ENCODE data around the gene OPRL1.
"Not testable (repeated sequence)": the region's sequence is repeated elsewhere in the genome, so short reads cannot be mapped to it uniquely, and the experiment has no call there.

Gene OPRL1

DNA sequence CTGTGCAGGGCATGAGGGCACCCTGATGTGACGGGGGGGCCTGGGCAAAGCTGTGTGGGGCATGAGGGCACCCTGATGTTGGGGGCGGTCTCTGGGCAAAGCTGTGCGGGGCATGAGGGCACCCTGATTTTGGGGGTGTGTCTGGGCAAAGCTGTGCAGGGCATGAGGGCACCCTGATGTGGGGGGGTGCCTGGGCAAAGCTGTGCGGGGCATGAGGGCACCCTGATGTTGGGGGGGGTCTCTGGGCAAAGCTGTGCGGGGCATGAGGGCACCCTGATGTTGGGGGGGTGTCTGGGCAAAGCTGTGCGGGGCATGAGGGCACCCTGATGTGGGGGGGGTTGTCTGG, 37.5 kb downstream of the OPRL1 start:
- not testable (repeated sequence) for DNase-seq (ENCODE audit: low read depth)

DNA sequence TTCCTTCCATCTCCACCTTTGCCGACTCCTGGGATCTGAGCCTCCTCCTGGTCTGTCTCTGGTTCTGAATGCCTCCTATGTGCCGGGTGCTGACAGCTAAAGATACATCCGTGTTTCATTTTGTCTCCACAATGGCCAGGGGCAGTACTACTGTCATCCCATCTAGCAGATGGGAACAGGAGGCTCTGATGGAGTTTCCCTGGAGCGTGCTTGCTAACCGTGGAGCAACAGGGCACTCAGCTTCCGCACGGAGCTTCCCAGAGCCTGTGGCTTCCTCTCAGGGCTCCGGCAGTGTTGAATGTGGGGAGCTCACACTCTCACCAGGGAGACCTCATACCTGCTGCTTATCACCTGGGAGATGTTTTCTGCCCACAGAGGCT, 39.4 kb downstream of the OPRL1 start:
- no peak for DNase-seq (ENCODE audit: low read depth)

DNA sequence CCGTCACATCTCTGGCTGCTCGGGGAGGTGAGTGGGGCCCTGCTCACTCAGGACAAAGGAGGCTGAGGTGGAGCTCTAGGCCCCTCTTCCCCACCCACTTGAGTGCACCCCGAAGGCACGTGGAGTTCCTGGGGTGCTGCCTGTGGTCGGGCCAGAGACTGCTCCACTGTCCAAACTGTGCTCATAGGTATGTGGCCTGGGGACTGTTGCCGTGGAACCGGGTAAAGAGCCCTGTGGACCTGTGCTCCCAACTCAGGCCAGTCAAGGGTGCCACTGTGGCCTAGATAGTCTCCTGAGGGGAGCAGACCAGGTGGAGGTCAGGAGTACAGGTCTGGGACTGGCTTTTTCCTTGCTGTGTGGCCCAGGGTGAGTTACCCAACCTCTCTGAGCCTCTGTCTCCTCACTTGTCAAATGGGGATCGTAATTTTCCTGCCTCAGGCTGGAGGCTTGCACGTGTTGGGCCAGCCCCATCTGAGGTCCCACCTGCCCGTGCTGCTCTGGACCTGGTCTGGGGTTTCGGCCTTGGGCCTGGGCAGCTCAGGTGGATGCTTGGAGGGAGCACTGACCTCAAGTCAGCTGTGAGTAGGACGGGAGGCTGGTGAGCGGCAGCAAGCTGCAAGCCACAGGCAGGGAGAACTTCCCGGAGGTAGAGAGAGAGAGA, 39.9 kb downstream of the OPRL1 start:
- no peak for DNase-seq (ENCODE audit: low read depth)

DNA sequence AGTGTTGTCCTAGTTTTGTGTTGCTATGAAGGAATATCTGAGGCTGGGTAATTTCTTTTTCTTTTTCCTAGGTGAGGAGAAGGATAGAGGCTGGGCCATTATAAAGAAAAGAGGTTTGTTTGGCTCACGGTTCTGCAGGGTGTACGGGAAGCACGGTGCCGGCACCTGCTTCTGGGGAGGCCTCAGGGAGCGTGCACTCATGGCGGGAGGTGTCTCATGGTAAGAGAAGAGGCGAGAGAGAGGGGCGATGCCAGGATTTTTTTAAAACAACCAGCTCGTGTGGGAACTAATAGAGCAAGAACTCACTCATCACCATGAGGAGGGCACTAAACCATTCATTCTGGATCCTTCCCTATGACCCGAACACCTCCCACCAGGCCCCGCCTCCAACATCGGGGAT, 41.7 kb downstream of the OPRL1 start:
- no peak for DNase-seq (ENCODE audit: low read depth)

DNA sequence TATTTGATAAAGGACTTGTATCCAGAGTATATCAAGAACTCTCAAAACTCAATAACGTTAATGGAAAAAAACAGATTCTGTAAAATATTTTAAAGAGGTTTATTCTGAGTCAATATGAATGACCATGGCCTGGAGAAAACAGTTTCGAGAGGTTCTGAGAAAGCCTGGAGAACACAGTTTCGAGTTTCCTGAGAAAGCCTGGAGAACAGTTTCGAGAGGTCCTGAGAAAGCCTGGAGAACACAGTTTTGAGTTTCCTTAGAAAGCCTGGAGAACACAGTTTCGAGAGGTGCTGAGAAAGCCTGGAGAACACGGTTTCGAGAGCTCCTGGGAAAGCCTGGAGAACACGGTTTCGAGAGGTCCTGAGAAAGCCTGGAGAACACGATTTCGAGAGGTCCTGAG, 43.0 kb downstream of the OPRL1 start:
- not testable (repeated sequence) for DNase-seq (ENCODE audit: low read depth)

DNA sequence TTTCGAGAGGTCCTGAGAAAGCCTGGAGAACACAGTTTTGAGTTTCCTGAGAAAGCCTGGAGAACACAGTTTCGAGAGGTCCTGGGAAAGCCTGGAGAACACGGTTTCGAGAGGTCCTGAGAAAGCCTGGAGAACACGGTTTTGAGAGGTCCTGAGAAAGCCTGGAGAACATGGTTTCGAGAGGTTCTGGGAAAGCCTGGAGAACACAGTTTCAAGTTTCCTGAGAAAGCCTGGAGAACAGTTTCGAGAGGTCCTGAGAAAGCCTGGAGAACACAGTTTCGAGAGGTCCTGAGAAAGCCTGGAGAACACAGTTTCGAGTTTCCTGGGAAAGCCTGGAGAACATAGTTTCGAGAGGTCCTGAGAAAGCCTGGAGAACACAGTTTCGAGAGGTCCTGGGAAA, 43.6 kb downstream of the OPRL1 start:
- DNase-seq (ENCODE audit: low read depth), result not testable (repeated sequence)

DNA sequence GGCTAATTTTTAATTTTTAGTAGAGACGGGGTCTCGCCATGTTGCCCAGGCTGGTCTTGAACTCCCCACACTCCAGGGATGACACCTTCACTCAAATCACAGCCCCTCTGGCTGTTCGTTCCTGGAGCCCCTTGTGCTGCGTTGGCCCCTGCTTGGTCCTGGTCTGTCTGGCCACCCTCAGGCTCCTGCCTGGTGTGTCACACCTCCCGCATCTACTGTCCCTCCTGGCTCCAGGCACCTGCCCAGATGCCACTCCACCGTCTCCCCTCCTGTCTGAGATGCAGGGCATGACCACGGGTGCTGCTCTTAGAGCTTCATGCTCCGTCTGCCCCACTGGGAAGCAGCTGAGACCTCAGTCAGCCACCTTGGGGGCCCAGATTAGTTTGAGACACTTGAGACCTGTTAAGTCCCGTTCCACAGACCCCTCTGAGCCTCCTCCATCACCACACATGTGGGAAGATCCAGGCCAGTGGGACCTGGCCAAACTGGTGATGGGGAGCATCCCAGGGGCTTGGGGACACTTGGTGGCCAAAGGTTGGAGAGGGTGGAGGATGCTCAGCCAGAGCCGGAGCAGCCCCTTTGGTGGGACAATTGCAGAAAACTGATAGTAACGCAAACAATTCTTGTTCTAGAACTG, 49.4 kb downstream of the OPRL1 start:
- no peak for DNase-seq (ENCODE audit: low read depth)

DNA sequence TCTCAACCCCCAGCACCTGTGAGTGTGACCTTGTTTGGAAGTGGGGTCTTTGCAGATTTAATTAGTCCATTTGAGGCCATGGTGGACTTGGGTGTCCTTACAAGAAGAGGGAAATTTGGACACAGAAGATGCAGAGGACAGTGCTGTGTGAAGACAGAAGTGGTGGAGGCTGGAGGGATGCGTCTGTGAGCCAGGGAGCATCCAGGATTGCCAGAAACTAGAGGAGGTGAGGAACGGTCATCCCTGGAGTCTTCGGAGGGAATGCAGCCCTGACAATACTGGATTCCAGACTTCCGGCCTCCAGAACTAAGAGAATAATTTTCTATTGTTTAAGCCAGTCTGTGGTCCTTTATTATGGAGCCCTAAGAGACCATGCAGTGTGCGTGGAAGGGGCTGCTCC, 50.4 kb downstream of the OPRL1 start:
- no peak for DNase-seq (ENCODE audit: low read depth)

DNA sequence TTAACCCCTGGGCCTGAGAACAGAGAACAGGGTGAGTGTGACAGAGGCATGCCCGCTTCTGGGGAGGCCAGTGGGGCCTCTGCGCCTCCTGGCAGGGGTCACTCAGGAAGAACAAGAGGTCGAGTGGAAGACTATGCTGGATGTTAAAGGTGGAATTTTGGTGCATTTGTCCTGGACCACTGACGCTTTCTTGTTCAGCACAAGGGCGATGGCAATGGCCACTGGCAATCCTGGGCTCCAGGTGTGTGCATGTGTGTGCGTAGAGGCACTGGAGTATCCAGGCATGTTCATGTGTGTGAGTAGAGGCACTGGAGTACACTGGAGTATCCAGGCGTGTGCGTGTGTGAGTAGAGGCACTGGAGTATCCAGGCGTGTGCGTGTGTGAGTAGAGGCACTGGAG, 51.0 kb downstream of the OPRL1 start:
- no peak for DNase-seq (ENCODE audit: low read depth)

DNA sequence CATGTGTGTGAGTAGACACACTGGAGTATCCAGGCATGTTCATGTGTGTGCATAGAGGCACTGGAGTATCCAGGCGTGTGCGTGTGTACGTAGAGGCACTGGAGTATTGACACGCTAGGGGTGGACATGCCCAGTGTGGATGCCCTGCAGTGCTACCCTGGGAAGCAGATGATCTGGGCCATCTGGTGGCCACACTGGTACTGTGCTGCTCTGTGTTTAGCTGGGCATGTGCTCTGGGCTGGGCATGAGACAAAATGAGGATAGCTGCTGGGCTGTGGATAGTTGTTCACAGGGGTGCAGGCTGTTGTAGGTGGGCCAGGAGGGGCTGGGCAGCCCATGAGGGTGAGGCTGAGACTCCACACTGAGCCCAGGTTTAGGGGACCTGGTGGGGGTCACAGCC, 51.5 kb downstream of the OPRL1 start:
- no peak for DNase-seq (ENCODE audit: low read depth)

DNA sequence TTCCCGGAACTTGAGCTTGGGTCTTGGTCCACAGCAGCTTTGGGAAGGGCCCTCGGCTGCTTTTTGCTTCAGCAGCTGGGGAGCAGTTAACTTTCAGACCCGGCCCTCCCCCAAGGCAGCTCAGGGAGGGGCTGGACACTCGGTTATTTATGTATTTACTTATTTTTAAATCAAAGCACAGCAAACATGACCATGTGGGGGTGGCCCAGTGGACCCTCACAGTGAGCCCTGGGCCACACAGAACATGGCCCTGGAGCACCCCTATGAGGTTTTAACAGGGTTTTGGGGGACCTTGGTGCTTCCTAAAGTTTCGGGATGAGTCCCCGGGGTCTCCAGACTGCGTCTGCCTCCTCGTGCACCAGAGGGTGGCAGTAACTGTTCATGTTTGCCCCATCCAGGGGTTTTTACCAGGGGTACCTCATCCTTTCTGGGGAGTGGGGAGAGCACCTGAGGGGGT, 54.1 kb downstream of the OPRL1 start:
- DNase-seq (ENCODE audit: low read depth), result no peak

DNA sequence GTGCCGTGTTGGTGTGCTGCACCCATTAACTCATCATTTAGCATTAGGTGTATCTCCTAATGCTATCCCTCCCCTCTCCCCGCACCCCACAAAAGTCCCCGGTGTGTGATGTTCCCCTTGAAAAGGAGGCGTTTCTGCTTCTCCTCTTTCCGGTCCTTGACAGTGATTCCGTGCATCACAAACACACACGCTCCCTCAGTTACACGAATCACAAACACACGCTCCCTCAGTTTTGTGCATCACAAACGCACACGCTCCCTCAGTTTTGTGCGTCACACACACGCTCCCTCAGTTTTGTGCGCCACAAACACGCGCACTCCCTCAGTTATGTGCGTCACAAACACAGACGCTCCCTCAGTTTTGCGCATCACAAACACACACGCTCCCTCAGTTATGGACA, 54.9 kb downstream of the OPRL1 start:
- not testable (repeated sequence) for DNase-seq (ENCODE audit: low read depth)

DNA sequence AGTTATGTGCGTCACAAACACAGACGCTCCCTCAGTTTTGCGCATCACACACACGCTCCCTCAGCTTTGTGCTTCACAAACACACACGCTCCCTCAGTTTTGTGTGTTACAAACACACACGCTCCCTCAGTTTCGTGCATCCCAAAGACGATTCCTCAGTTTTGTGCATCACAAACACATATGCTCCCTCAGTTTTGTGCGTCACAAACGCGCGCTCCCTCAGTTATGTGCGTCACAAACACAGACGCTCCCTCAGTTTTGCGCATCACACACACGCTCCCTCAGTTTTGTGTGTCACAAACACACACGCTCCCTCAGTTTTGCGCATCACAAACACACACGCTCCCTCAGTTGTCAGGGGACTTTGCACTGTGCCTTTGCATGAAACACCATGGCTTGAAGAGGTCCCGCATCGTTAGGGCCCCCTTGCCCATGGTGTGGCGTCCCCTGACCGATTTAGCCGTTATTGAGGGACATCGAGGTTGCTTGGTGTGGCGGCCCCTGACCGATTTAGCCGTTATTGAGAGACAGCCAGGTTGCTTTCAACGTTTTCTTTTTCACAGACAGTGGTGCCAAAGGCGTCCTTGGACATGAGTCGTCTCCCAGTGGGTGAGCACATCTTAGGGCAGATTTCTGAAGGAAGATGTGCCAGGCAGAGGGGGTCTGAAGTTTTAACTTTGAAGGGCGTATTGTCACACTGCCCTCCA, 56.3 kb downstream of the OPRL1 start:
- no peak for DNase-seq (ENCODE audit: low read depth)

DNA sequence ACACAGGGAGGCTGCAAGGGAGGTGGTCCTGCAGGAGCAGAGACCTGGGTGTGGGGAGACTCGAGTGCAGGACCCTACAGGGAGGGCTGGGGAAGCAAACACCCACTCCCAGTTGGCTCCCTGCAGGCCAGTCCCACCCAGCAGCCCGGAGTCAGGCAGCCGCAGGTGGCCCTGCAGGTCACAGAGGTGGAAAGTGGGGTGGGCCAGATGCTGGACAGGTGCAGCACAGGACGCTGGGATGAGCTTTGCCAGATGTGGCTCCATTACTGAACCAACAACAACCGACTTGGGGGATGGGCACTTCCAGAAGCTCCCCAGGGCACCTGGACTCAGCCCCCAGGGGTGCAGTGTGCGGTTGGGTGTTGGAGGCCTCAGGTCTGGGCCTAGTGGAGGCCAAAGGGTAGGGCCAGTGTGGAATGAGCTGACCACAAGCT, 57.7 kb downstream of the OPRL1 start:
- no peak for DNase-seq (ENCODE audit: low read depth)

DNA sequence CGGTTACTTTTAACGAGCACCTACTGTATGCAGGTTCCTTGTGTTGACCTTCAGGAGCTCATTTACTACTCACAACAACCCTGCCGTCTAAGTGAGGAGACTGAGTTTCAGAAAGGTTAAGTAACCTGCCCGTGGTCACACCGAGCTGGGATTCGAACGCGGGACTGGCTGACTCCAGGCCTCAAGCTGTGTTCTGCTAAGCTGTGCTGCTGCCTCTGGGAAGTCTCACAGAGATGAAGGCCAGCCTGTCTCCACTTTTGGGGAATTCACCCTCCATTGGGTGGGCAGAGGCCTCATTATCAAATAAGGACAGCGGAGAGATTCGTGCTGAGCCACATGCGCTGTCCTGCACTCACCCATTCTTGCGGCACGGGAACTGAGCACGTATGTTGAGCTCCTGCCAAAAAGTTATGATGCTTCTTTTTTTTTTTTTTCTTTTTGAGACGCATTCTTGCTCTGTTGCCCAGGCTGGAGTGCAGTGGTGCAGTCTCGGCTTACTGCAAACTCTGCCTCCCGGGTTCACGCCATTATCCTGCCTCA, 58.5 kb downstream of the OPRL1 start:
- DNase-seq (ENCODE audit: low read depth), result no peak

DNA sequence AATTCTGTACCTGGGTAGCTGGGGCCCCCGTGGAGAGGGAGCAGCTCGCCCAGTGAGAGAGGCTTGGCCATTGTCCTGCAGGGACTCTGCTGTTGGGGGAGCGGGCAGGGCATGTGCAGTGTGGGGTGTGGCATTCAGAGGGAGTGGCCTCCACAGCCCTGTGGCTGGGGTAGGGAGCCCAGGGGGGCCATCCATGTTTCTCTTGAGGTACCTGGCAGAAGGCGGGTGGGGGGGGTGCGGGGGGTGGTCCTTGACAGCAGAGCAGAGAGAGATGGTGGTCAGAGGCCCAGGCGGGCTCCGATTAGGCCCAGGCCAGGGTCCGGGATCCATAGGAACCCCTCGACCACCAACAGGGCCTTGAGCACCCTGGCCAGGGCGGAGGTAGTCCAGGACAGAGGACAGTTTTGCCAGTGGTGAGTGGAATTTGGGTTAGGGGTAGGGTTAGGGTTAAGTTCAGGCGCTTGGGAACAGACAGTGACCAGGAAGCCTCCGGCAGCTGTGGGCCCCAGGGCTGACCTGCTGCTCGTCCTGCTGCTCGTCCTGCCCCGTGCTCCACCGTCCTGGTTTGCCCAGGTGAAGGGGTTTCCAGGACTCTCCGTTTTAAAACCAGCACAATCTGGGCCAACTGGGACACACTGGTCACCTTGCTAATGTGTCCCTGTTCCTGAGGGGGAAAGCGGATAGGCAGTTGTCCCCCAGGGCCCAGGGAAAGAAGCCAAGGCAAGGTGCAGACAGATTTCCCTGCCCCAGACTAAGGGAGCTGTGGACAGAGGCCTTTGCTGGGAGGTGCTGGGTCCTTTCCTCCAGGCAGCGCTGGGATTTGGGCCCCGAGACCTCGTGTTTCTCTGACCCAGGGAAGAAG, 59.5 kb downstream of the OPRL1 start:
- no peak for DNase-seq (ENCODE audit: low read depth)

DNA sequence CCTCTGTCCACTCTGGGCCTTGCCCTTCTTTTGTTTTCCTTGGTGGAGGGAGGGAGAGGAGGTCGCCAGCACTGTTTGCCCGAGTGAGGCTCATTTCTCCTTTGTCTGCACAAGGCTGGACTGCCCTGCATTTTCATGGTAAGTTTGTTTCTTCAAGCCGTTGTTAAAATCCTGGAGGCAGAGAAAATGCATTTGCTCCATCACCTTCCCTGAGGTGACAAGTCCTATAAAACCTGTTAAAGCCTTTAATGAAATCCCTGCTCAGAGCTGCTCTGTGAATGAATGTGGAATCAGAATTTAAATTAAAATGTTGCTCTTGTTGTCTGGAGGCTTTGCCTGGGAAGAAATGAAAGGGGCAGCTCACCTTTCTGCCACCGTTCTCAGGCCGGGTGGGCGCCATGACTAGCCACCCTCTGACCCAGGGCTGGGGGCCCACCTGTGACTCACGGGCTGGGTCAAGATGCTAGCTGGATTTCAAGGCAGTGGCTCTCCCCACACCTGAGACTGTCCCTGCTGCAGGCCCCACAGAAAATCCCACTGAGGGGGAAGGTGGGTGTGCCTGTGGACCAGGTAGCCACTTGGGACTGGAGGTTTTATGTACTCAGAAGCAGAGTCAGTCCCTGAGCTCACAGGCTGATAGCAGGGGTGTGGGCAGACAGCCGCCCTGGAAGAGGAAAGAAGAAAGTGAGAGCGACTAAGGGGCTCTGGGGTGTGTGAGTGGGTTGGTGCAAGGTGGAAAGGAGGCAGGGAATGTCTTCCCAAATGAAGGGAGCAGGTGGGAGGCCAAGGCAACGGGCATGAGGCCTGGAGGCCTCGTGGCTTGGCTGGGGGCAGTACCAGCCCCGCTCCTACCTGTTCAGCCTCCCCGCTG, 60.4 kb downstream of the OPRL1 start:
- no peak for DNase-seq (ENCODE audit: low read depth)

DNA sequence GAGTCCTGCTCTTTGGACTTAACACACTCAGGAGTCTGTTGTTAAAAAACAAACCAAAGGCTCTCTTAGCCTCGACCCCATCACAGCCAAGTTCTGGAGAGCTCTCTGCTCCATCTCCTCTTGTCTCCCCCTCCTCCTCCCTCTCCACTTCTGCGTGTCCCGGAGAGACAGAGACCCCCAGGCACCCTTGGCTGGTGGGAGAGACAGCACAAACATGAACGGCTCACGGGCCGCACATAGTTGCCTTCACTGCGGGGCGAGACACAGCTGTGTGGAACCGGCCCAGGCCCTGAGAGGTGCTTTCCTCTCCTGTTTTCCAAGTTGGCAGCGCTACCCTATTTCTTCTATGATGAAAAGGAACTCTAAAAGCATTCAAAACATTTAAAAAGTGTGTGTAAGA, 61.1 kb downstream of the OPRL1 start:
- DNase-seq (ENCODE audit: low read depth), result no peak

DNA sequence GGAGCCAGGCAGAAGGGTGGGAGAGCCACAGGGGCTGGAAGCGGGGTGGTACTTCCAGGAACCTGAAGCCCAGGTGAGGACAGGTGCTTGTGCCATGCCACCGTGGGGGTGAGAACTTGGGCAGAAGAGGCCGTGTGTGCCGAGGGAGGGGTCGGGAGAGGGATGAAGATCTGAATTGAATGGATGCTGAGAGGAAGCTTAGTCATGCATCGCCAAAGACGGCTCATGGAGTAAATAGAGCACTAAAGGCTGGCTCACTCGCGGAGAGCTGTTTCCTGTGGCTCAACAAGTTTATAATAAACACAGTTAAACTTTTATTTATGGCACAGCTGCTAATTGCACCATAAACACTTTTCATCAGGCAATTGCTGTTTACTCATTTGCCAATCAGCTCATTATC, 62.7 kb downstream of the OPRL1 start:
- no peak for DNase-seq (ENCODE audit: low read depth)

DNA sequence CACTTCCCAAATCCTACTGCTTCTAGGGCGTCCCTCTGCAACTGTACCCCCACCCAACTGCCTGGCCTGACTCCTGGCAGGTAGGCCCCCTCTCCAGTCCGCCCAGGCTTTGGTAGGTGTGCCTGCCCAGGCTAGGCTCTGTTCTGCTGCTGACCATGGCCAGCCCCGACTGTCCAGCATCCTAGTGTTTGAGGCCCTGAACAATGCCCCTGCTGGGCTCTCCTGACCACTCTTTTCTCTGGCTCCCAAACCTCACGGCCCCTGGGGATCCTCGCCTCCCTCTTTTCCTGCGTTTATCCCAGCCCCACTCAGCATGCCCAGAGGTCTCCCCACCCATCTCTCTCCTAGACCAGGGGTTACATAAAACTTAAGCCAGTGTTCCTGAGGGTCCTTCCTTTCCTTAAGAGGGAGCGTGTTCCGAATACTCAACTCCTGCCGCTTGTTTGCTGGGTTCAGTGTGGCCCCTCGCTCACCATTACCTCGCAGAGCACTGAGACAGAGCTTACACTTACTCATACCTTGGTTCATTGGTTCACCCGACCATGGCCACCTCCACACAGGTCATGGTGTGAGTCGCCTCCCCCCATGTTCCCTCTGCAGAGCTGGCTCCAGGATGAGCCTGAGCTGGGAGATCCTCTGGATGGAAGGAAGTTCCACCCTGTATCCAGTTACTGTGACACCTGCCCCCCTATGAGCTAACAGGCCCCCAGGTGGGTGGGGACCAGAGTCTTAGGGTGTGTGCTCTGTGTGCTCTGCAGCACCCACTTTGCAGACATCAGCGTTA, 63.3 kb downstream of the OPRL1 start:
- no peak for DNase-seq (ENCODE audit: low read depth)

All from CMK (cell line).